WTC11 (cell line): Measurements from ENCODE around the gene TMEM178A. TPM values are rescaled to one million over a fixed set of nuclear protein-coding genes. Genes with fewer than 3 reads are reported as not detected.

ENCODE experiments used
- ATAC-seq: fragments of 200-7000 bp; cut with Tn5 transposase; 2 replicates; pipeline ENCODE4 v1.10.0; 2021; ENCODE audit warnings: mild to moderate bottlenecking, moderate library complexity
- CTCF ChIA-PET: fragments of 300-600 bp; sonication (Branson Sonifier 250); formaldehyde crosslinking; loops from one replicate; lab custom pipeline; 2021; ENCODE audit warnings: antibody characterized with exemption; lab: Charles Lee
- POLR2A ChIA-PET: fragments of 350-600 bp; sonication (Branson Sonifier 250); formaldehyde crosslinking; loops from one replicate; lab custom pipeline; 2021; ENCODE audit warnings: antibody characterized with exemption; lab: Charles Lee
- DNase-seq: peaks from one replicate; pipeline ENCODE4 v3.0.0; 2021; ENCODE audit warnings: low spot score
- H3K27ac Mint-ChIP-seq: 2 replicates; pipeline ENCODE4 v1.8.0; 2021; ENCODE audit warnings: mixed read lengths
- H3K27me3 Mint-ChIP-seq: 2 replicates; pipeline ENCODE4 v1.8.0; 2021; ENCODE audit warnings: low read depth, mild to moderate bottlenecking, moderate library complexity, mixed read lengths
- H3K36me3 Mint-ChIP-seq: 2 replicates; pipeline ENCODE4 v1.8.0; 2021; ENCODE audit warnings: mixed read lengths
- H3K4me1 Mint-ChIP-seq: 2 replicates; pipeline ENCODE4 v1.8.0; 2022; ENCODE audit warnings: mixed read lengths
- H3K4me3 Mint-ChIP-seq: 2 replicates; pipeline ENCODE4 v1.8.0; 2021; ENCODE audit warnings: mild to moderate bottlenecking, moderate library complexity, mixed read lengths
- H3K9me3 Mint-ChIP-seq: 2 replicates; pipeline ENCODE4 v1.8.0; 2021; ENCODE audit warnings: mixed read lengths
- ATF3 ChIP-seq: sonication (generic); formaldehyde crosslinking; conservative IDR thresholded peaks from 2 replicates; pipeline ENCODE4 v1.8.1; 2022; ENCODE audit warnings: mild to moderate bottlenecking, missing genetic modification reagents
- CREB1 ChIP-seq: sonication (generic); formaldehyde crosslinking; IDR thresholded peaks from 2 replicates; pipeline ENCODE4 v1.8.0; 2023; ENCODE audit warnings: mild to moderate bottlenecking, missing genetic modification reagents
- CREM ChIP-seq: sonication (generic); formaldehyde crosslinking; IDR thresholded peaks from 2 replicates; pipeline ENCODE4 v1.8.1; 2022; ENCODE audit warnings: mild to moderate bottlenecking, missing genetic modification reagents, moderate library complexity
- ERG ChIP-seq: fragments of 250-450 bp; sonication (Bioruptor Pico); IDR thresholded peaks from 2 replicates; pipeline ENCODE4 v1.8.0; 2021; ENCODE audit warnings: mild to moderate bottlenecking
- ESRRA ChIP-seq: sonication (generic); formaldehyde crosslinking; IDR thresholded peaks from 2 replicates; pipeline ENCODE4 v1.8.1; 2022; ENCODE audit warnings: mild to moderate bottlenecking, missing genetic modification reagents, borderline replicate concordance
- ETV6 ChIP-seq: sonication (generic); formaldehyde crosslinking; IDR thresholded peaks from 2 replicates; pipeline ENCODE4 v1.8.1; 2022; ENCODE audit warnings: mild to moderate bottlenecking, missing genetic modification reagents
- GRHL2 ChIP-seq: fragments of 250-450 bp; sonication (Bioruptor Pico); IDR thresholded peaks from 2 replicates; pipeline ENCODE4 v1.8.0; 2022; ENCODE audit warnings: mild to moderate bottlenecking, moderate library complexity; ENCODE audit not compliant: insufficient replicate concordance, severe bottlenecking
- GTF2I ChIP-seq: fragments of 250-450 bp; sonication (Bioruptor Pico); conservative IDR thresholded peaks from 2 replicates; pipeline ENCODE4 v1.4.0; 2021; ENCODE audit warnings: mild to moderate bottlenecking
- IRF2 ChIP-seq: sonication (generic); formaldehyde crosslinking; IDR thresholded peaks from 2 replicates; pipeline ENCODE4 v1.8.0; 2022; ENCODE audit warnings: low read depth, missing genetic modification reagents, borderline replicate concordance
- JAZF1 ChIP-seq: fragments of 250-450 bp; sonication (Bioruptor Pico); IDR thresholded peaks from 2 replicates; pipeline ENCODE4 v1.9.0; 2021; ENCODE audit warnings: moderate library complexity, mild to moderate bottlenecking, inconsistent platforms
- MLX ChIP-seq: sonication (generic); formaldehyde crosslinking; IDR thresholded peaks from 2 replicates; pipeline ENCODE4 v1.8.1; 2023; ENCODE audit warnings: mild to moderate bottlenecking, missing genetic modification reagents, moderate library complexity
- NFE2L1 ChIP-seq: sonication (generic); formaldehyde crosslinking; IDR thresholded peaks from 2 replicates; pipeline ENCODE4 v1.8.1; 2023; ENCODE audit warnings: missing genetic modification reagents
- NFYB ChIP-seq: sonication (generic); formaldehyde crosslinking; conservative IDR thresholded peaks from 2 replicates; pipeline ENCODE4 v1.8.0; 2022; ENCODE audit warnings: low read depth, missing genetic modification reagents
- NR1H2 ChIP-seq: sonication (generic); formaldehyde crosslinking; IDR thresholded peaks from 2 replicates; pipeline ENCODE4 v1.9.0; 2021; ENCODE audit warnings: mild to moderate bottlenecking, moderate library complexity, missing genetic modification reagents
- RORB ChIP-seq: fragments of 250-450 bp; sonication (Bioruptor Pico); IDR thresholded peaks from 2 replicates; pipeline ENCODE4 v1.9.0; 2021; ENCODE audit warnings: mild to moderate bottlenecking
- SOX15 ChIP-seq: fragments of 250-450 bp; sonication (Bioruptor Pico); IDR thresholded peaks from 2 replicates; pipeline ENCODE4 v1.9.0; 2021; ENCODE audit warnings: mild to moderate bottlenecking
- SP1 ChIP-seq: sonication (generic); formaldehyde crosslinking; conservative IDR thresholded peaks from 2 replicates; pipeline ENCODE4 v1.8.1; 2022; ENCODE audit warnings: missing genetic modification reagents
- TEAD1 ChIP-seq: sonication (generic); formaldehyde crosslinking; IDR thresholded peaks from 2 replicates; pipeline ENCODE4 v1.8.0; 2022; ENCODE audit warnings: mild to moderate bottlenecking, missing genetic modification reagents
- USF1 ChIP-seq: sonication (generic); formaldehyde crosslinking; IDR thresholded peaks from 2 replicates; pipeline ENCODE4 v1.8.0; 2022; ENCODE audit warnings: mild to moderate bottlenecking, missing genetic modification reagents
- USF2 ChIP-seq: sonication (generic); formaldehyde crosslinking; IDR thresholded peaks from 2 replicates; pipeline ENCODE4 v1.8.1; 2023; ENCODE audit warnings: mild to moderate bottlenecking, missing genetic modification reagents, moderate library complexity
- ZBTB43 ChIP-seq: sonication (generic); formaldehyde crosslinking; IDR thresholded peaks from 2 replicates; pipeline ENCODE4 v1.8.1; 2023; ENCODE audit warnings: mild to moderate bottlenecking, missing genetic modification reagents
- ZNF232 ChIP-seq: sonication (generic); formaldehyde crosslinking; IDR thresholded peaks from 2 replicates; pipeline ENCODE4 v1.8.0; 2022; ENCODE audit warnings: mild to moderate bottlenecking, missing genetic modification reagents
- ZNF423 ChIP-seq: fragments of 250-450 bp; sonication (Bioruptor Pico); IDR thresholded peaks from 2 replicates; pipeline ENCODE4 v2.1.2; 2022; ENCODE audit warnings: mild to moderate bottlenecking, moderate library complexity
- ZNF671 ChIP-seq: fragments of 250-450 bp; sonication (Bioruptor Pico); IDR thresholded peaks from 2 replicates; pipeline ENCODE4 v1.8.0; 2021; ENCODE audit warnings: mild to moderate bottlenecking
- total RNA-seq: library from RNA; stranded (reverse); gene quantifications from 3 replicates; pipeline ENCODE4 v1.2.3, GENCODE V29; 2021

Gene TMEM178A
- total RNA-seq, 1 experiment from 2014 or later = 14.5 TPM

- no peak for DNase-seq
- Mint-ChIP-seq H3K9me3 (peaks cover 9% of the 10 kb centered on the region), H3K27me3 (no peaks in the 10 kb centered on the region), H3K36me3 (peaks cover 9% of the 10 kb centered on the region), H3K4me1 (peaks cover 37% of the 10 kb centered on the region), H3K4me3 (no peak overlapping the region), H3K27ac (no peak overlapping the region)
- ChIA-PET POLR2A (no interaction called here), CTCF (no interaction called here)
- ATAC-seq = no peak
- no peak for TF ChIP-seq CREB1
- no peak for TF ChIP-seq MLX (CRISPR knock-in tag)
- TF ChIP-seq ERG (CRISPR knock-in tag) = no peak
- no peak for TF ChIP-seq ZNF232
- no peak for TF ChIP-seq ZBTB43
- no peak for TF ChIP-seq ZNF671 (CRISPR knock-in tag)
- no peak for TF ChIP-seq ATF3 (CRISPR knock-in tag)
- TF ChIP-seq GRHL2 (CRISPR knock-in tag) = no peak
- TF ChIP-seq RORB (CRISPR knock-in tag) = no peak
Measured at GRCh38 chr2:39683022-39683699, 17.4 kb downstream of the TMEM178A start.

- H3K4me3 Mint-ChIP-seq = no peak overlapping the region
- no peak for DNase-seq
- no peak for TF ChIP-seq SP1 (CRISPR knock-in tag)
- no peak for TF ChIP-seq SOX15
- no peak for TF ChIP-seq ZNF423 (CRISPR knock-in tag)
- no peak for TF ChIP-seq GTF2I (CRISPR knock-in tag)
- no peak for TF ChIP-seq ETV6
- TF ChIP-seq, all 79 proteins: peak for 0
- H3K27me3 Mint-ChIP-seq = no peaks in the 10 kb centered on the region
- peaks cover 37% of the 10 kb centered on the region for H3K4me1 Mint-ChIP-seq
- ChIA-PET POLR2A (no interaction called here), CTCF (no interaction called here)
- H3K36me3 Mint-ChIP-seq = no peaks in the 10 kb centered on the region
- no peak for ATAC-seq
- no peaks in the 10 kb centered on the region for H3K9me3 Mint-ChIP-seq
- no peak overlapping the region for H3K27ac Mint-ChIP-seq
Measured at GRCh38 chr2:39684464-39684863, 18.7 kb downstream of the TMEM178A start.

GRCh38 chr2:39685126-39685525, 19.4 kb downstream of the TMEM178A start:
- ChIA-PET CTCF (interaction anchor here (1.0 to 1.4 kb wide), 2 partner anchors 45 to 737 kb away, joined by 3 to 5 read pairs; no protein-coding TSS in a partner anchor), POLR2A (no interaction called here)
- H3K27ac Mint-ChIP-seq = no peak overlapping the region
- TF ChIP-seq IRF2 (no peak), USF2 (CRISPR knock-in tag) (no peak), USF1 (CRISPR knock-in tag) (no peak), NR1H2 (CRISPR knock-in tag) (no peak), CREM (CRISPR knock-in tag) (no peak), JAZF1 (CRISPR knock-in tag) (no peak), ZBTB43 (no peak), NFE2L1 (CRISPR knock-in tag) (no peak), ESRRA (CRISPR knock-in tag) (no peak), NFYB (CRISPR knock-in tag) (no peak), TEAD1 (CRISPR knock-in tag) (no peak)

More at GRCh38 chr2:39685126-39685525, 19.4 kb downstream of the TMEM178A start:
- ATAC-seq (no peak), DNase-seq (no peak)
- peaks cover under 1% of the 10 kb centered on the region; the same call in 1 of the 2 replicates for H3K9me3 Mint-ChIP-seq
- H3K36me3 Mint-ChIP-seq = peaks cover 2% of the 10 kb centered on the region; the same call in 1 of the 2 replicates
- peaks cover 30% of the 10 kb centered on the region for H3K4me1 Mint-ChIP-seq
- H3K4me3 Mint-ChIP-seq = no peak overlapping the region
- no peaks in the 10 kb centered on the region for H3K27me3 Mint-ChIP-seq
